Left forelimb (tissue), 1 donor: ENCODE measurements around the gene XPC.

ENCODE experiments used
- DNase-seq: peaks from one replicate; pipeline ENCODE4 v3.0.0-alpha.2; 2018; ENCODE audit warnings: low spot score

XPC gene

GRCh38 chr3:14206548-14207177 is 28.3 kb upstream of the XPC start:
- DNase-seq: no peak

GRCh38 chr3:14204515-14205284 is 26.3 kb upstream of the XPC start:
- DNase-seq: no peak

- no peak for DNase-seq
These were observed 25.2 kb upstream of the XPC start for GRCh38 chr3:14203521-14204079.

- no peak for DNase-seq
These were observed 24.6 kb upstream of the XPC start for GRCh38 chr3:14202874-14203520.

- no peak for DNase-seq
These were observed 23.7 kb upstream of the XPC start for GRCh38 chr3:14201940-14202684.

GRCh38 chr3:14200841-14201240 is 22.4 kb upstream of the XPC start:
- DNase-seq: no peak

- no peak for DNase-seq
These were observed 21.9 kb upstream of the XPC start for GRCh38 chr3:14200276-14200675.

GRCh38 chr3:14199641-14200040 is 21.2 kb upstream of the XPC start:
- no peak for DNase-seq

GRCh38 chr3:14194865-14195264 is 16.5 kb upstream of the XPC start:
- no peak for DNase-seq

GRCh38 chr3:14188041-14188754 is 9.8 kb upstream of the XPC start:
- no peak for DNase-seq

GRCh38 chr3:14186854-14187458 is 8.6 kb upstream of the XPC start:
- DNase-seq: no peak

GRCh38 chr3:14183015-14183577 is 4.7 kb upstream of the XPC start:
- no peak for DNase-seq

- DNase-seq: no peak
These were observed 2.9 kb upstream of the XPC start for GRCh38 chr3:14181253-14181652.

GRCh38 chr3:14179795-14180194 is 1.4 kb upstream of the XPC start:
- DNase-seq: no peak

- DNase-seq: no peak
These were observed 689 bp upstream of the XPC start for GRCh38 chr3:14179114-14179465.

GRCh38 chr3:14177580-14178246 is 688 bp downstream of the XPC start:
- DNase-seq: no peak

GRCh38 chr3:14175383-14176037 is 2.9 kb downstream of the XPC start:
- DNase-seq: no peak

GRCh38 chr3:14174483-14174882 is 3.9 kb downstream of the XPC start:
- no peak for DNase-seq

- DNase-seq: no peak
These were observed 5.9 kb downstream of the XPC start for GRCh38 chr3:14172496-14172895.
